Immature natural killer cell (primary cell): ENCODE measurements around the gene OR5M8. TPM values are rescaled to one million over a fixed set of nuclear protein-coding genes. Genes with fewer than 3 reads are reported as not detected.

Experiments used
- polyA plus RNA-seq, 3 donors: library from polyadenylated mRNA; unstranded; fragments of 300-500 nt; fragmentation: Illumina TruSeq; gene quantifications; one replicate each; pipeline ENCODE4 v1.2.3, GENCODE V29; 2021

Gene OR5M8
- polyA plus RNA-seq, 3 donors from 2014 or later, result not detected

Other genes with a start within 250 kb of the OR5M8 start
- not detected for gene OR5T3, start 239.1 kb downstream of the OR5M8 start, polyA plus RNA-seq
- not detected for gene OR5T1, start 217.2 kb downstream of the OR5M8 start, polyA plus RNA-seq
- gene OR8H1, start 199.1 kb downstream of the OR5M8 start, polyA plus RNA-seq, result not detected
- gene OR8K3, start 176.2 kb downstream of the OR5M8 start, polyA plus RNA-seq, result not detected
- gene OR8K1, start 145.3 kb downstream of the OR5M8 start, polyA plus RNA-seq, result not detected
- gene OR8J1, start 137.1 kb downstream of the OR5M8 start, polyA plus RNA-seq, result not detected
- not detected for gene OR8U1, start 115.7 kb downstream of the OR5M8 start, polyA plus RNA-seq
- gene OR5AL1, start 78.7 kb downstream of the OR5M8 start, polyA plus RNA-seq, result not detected
- not detected for gene OR5M3, start 18.0 kb downstream of the OR5M8 start, polyA plus RNA-seq
- not detected for gene OR5M11, start 51.9 kb upstream of the OR5M8 start, polyA plus RNA-seq
- not detected for gene OR5M10, start 86.4 kb upstream of the OR5M8 start, polyA plus RNA-seq
- not detected for gene OR5M1, start 123.5 kb upstream of the OR5M8 start, polyA plus RNA-seq
- not detected for gene OR5AP2, start 151.1 kb upstream of the OR5M8 start, polyA plus RNA-seq
- gene OR5AR1, start 172.3 kb upstream of the OR5M8 start, polyA plus RNA-seq, result not detected
- gene OR9G1, start 207.7 kb upstream of the OR5M8 start, polyA plus RNA-seq, result not detected